ENCODE measurements around the gene SETD5. TPM values are rescaled to one million over a fixed set of nuclear protein-coding genes. Genes with fewer than 3 reads are reported as not detected.

Gene SETD5
- total and polyA plus RNA-seq, 2 donors (not counting 1 experiment from before 2014, with no cell fraction given), result 53.7 to 62.5 TPM

GRCh38 chr3:9402410-9403228 lies 5.2 kb downstream of the SETD5 start:
- Histone ChIP-seq H3K36me3 (ENCODE audit: control insufficient read depth, insufficient read depth, low read length) (no peaks in the 10 kb centered on the region), H4K20me1 (ENCODE audit: control insufficient read depth, extremely low read depth, insufficient read depth, low read length) (peaks cover 16% of the 10 kb centered on the region), H3K27ac (ENCODE audit: insufficient read depth, low read length) (peak overlapping the region; percentile 51), H2AFZ (ENCODE audit: low read length) (no peak overlapping the region), H3K9me3 (ENCODE audit: control insufficient read depth, insufficient read depth, low read depth, low read length) (no peaks in the 10 kb centered on the region), H3K4me2 (ENCODE audit: extremely low read depth, insufficient read depth, low read length) (peak overlapping the region; percentile 90), H3K79me2 (ENCODE audit: control insufficient read depth, insufficient read depth, low read length) (peaks cover 100% of the 10 kb centered on the region), H3K4me1 (ENCODE audit: control insufficient read depth, extremely low read depth, insufficient read depth, low read length) (peaks cover 11% of the 10 kb centered on the region), H3K9ac (ENCODE audit: insufficient read depth, low read length) (peak overlapping the region; percentile 33), H3K27me3 (ENCODE audit: control insufficient read depth, insufficient read depth, low read length) (no peaks in the 10 kb centered on the region), H3K4me3 (replicated peaks in 1 of 4; ENCODE audit: control extremely low read depth in 1 of 4, insufficient read depth in 1 of 4, low read depth in 3 of 4, low read length in 4 of 4) (peak overlapping the region; percentile 21 to 99 (median 97))
- TF ChIP-seq CTCF (conservative IDR thresholded peaks at IDR 0.05 in 1 of 2, IDR thresholded peaks at IDR 0.05 in 1 of 2; ENCODE audit: low read depth in 1 of 2, low read length in 2 of 2) (no peak), EZH2 (IDR thresholded peaks at IDR 0.05; ENCODE audit: low read length, missing control alignments) (no peak)
- DNase-seq (ENCODE audit: low read depth in 2 of 2), result peak; percentile 40 to 46

- Histone ChIP-seq H3K4me3 (replicated peaks in 1 of 4; ENCODE audit: control extremely low read depth in 1 of 4, insufficient read depth in 1 of 4, low read depth in 3 of 4, low read length in 4 of 4) (no peak overlapping the region), H3K4me2 (ENCODE audit: extremely low read depth, insufficient read depth, low read length) (no peak overlapping the region), H3K36me3 (ENCODE audit: control insufficient read depth, insufficient read depth, low read length) (no peaks in the 10 kb centered on the region), H3K9me3 (ENCODE audit: control insufficient read depth, insufficient read depth, low read depth, low read length) (no peaks in the 10 kb centered on the region), H3K9ac (ENCODE audit: insufficient read depth, low read length) (no peak overlapping the region), H3K27ac (ENCODE audit: insufficient read depth, low read length) (no peak overlapping the region), H2AFZ (ENCODE audit: low read length) (no peak overlapping the region), H3K27me3 (ENCODE audit: control insufficient read depth, insufficient read depth, low read length) (no peaks in the 10 kb centered on the region), H4K20me1 (ENCODE audit: control insufficient read depth, extremely low read depth, insufficient read depth, low read length) (peaks cover 16% of the 10 kb centered on the region), H3K79me2 (ENCODE audit: control insufficient read depth, insufficient read depth, low read length) (peaks cover 100% of the 10 kb centered on the region), H3K4me1 (ENCODE audit: control insufficient read depth, extremely low read depth, insufficient read depth, low read length) (peaks cover 11% of the 10 kb centered on the region)
- TF ChIP-seq CTCF (conservative IDR thresholded peaks at IDR 0.05 in 1 of 2, IDR thresholded peaks at IDR 0.05 in 1 of 2; ENCODE audit: low read depth in 1 of 2, low read length in 2 of 2), result no peak
- TF ChIP-seq EZH2 (IDR thresholded peaks at IDR 0.05; ENCODE audit: low read length, missing control alignments), result no peak
- DNase-seq (ENCODE audit: low read depth in 2 of 2), result no peak
These were observed 6.0 kb downstream of the SETD5 start for GRCh38 chr3:9403463-9403862.

GRCh38 chr3:9404680-9405079 lies 7.3 kb downstream of the SETD5 start:
- no peak overlapping the region for H3K9ac ChIP-seq (ENCODE audit: insufficient read depth, low read length)
- peak overlapping the region in 1 of 4 experiments; percentile 6 for H3K4me3 ChIP-seq (replicated peaks in 1 of 4; ENCODE audit: control extremely low read depth in 1 of 4, insufficient read depth in 1 of 4, low read depth in 3 of 4, low read length in 4 of 4)
- H3K79me2 ChIP-seq (ENCODE audit: control insufficient read depth, insufficient read depth, low read length), result peaks cover 100% of the 10 kb centered on the region
- no peak overlapping the region for H3K4me2 ChIP-seq (ENCODE audit: extremely low read depth, insufficient read depth, low read length)
- no peak overlapping the region for H2AFZ ChIP-seq (ENCODE audit: low read length)
- H3K36me3 ChIP-seq (ENCODE audit: control insufficient read depth, insufficient read depth, low read length), result no peaks in the 10 kb centered on the region
- H3K9me3 ChIP-seq (ENCODE audit: control insufficient read depth, insufficient read depth, low read depth, low read length), result no peaks in the 10 kb centered on the region
- peaks cover 11% of the 10 kb centered on the region for H3K4me1 ChIP-seq (ENCODE audit: control insufficient read depth, extremely low read depth, insufficient read depth, low read length)
- peak in 1 of 2 donors; percentile 16 for TF ChIP-seq CTCF (conservative IDR thresholded peaks at IDR 0.05 in 1 of 2, IDR thresholded peaks at IDR 0.05 in 1 of 2; ENCODE audit: low read depth in 1 of 2, low read length in 2 of 2)
- TF ChIP-seq EZH2 (IDR thresholded peaks at IDR 0.05; ENCODE audit: low read length, missing control alignments), result no peak
- H4K20me1 ChIP-seq (ENCODE audit: control insufficient read depth, extremely low read depth, insufficient read depth, low read length), result peaks cover 16% of the 10 kb centered on the region
- H3K27ac ChIP-seq (ENCODE audit: insufficient read depth, low read length), result no peak overlapping the region
- no peaks in the 10 kb centered on the region for H3K27me3 ChIP-seq (ENCODE audit: control insufficient read depth, insufficient read depth, low read length)
- no peak for DNase-seq (ENCODE audit: low read depth in 2 of 2)

All from fibroblast of lung (primary cell).